BLaER1 treated with 17β-estradiol and CSF1 and Interleukin-3, amounts not matched to agents 10 nM and 100 nM (cell line): ENCODE data around the gene PCNX1.
"Not testable (repeated sequence)": the region's sequence is repeated elsewhere in the genome, so short reads cannot be mapped to it uniquely, and the experiment has no call there.

Experiments
- H3K27ac ChIP-seq, 11 experiments: shearing (Covaris generic); formaldehyde crosslinking; 2 replicates each; pipeline ENCODE4 v1.8.1; 2022
- H3K27me3 ChIP-seq, 11 experiments: shearing (Covaris generic); formaldehyde crosslinking; 2 replicates each; pipeline ENCODE4 v1.8.1; 2022
- H3K36me3 ChIP-seq, 11 experiments: shearing (Covaris generic); formaldehyde crosslinking; 2 replicates each; pipeline ENCODE4 v1.8.1; 2022
- H3K4me1 ChIP-seq, 10 experiments: shearing (Covaris generic); formaldehyde crosslinking; 2 replicates each; pipeline ENCODE4 v1.8.1; 2022
- H3K4me2 ChIP-seq, 11 experiments: shearing (Covaris generic); formaldehyde crosslinking; 2 replicates each; pipeline ENCODE4 v1.8.1; 2022
- H3K4me3 ChIP-seq, 10 experiments: shearing (Covaris generic); formaldehyde crosslinking; 2 replicates each; pipeline ENCODE4 v1.8.1; 2022
- H3K9ac ChIP-seq, 11 experiments: shearing (Covaris generic); formaldehyde crosslinking; 2 replicates each; pipeline ENCODE4 v1.8.1; 2022
- H3K9me3 ChIP-seq, 11 experiments: shearing (Covaris generic); formaldehyde crosslinking; replicated peaks in 1 of 11; 2 replicates each; pipeline ENCODE4 v1.8.1; 2022
- H4K20me1 ChIP-seq, 11 experiments: shearing (Covaris generic); formaldehyde crosslinking; 2 replicates each; pipeline ENCODE4 v1.8.1; 2022
- Cebpa-rat ChIP-seq, 11 experiments: shearing (Covaris generic); IDR thresholded peaks; 2 replicates each; pipeline ENCODE4 v1.8.1; 2022

Gene PCNX1

GRCh38 chr14:71011479-71011878 lies 104.2 kb downstream of the PCNX1 start:
- Histone ChIP-seq H3K4me1 (no peaks in the 10 kb centered on the region), H4K20me1 (peaks cover 0 to 9% (median 0%) of the 10 kb centered on the region in 11 experiments; a peak in 1 of 22 replicates), H3K27me3 (no peaks in the 10 kb centered on the region), H3K27ac (no peak overlapping the region), H3K9ac (no peak overlapping the region), H3K36me3 (peaks cover 38 to 63% (median 49%) of the 10 kb centered on the region in 11 experiments), H3K4me2 (no peak overlapping the region), H3K4me3 (no peak overlapping the region), H3K9me3 (no peaks in the 10 kb centered on the region)
- TF ChIP-seq Cebpa-rat (IDR thresholded peaks at IDR 0.05): no peak

- Histone ChIP-seq H3K4me1 (no peaks in the 10 kb centered on the region), H3K4me2 (no peak overlapping the region), H3K4me3 (no peak overlapping the region), H3K9ac (no peak overlapping the region), H4K20me1 (peaks cover 0 to 9% (median 0%) of the 10 kb centered on the region in 11 experiments; a peak in 1 of 22 replicates), H3K27me3 (no peaks in the 10 kb centered on the region), H3K9me3 (no peaks in the 10 kb centered on the region), H3K36me3 (peaks cover 42 to 73% (median 54%) of the 10 kb centered on the region in 11 experiments), H3K27ac (no peak overlapping the region)
- no peak for TF ChIP-seq Cebpa-rat (IDR thresholded peaks at IDR 0.05)
These were observed 105.6 kb downstream of the PCNX1 start for GRCh38 chr14:71012888-71013287.

DNA sequence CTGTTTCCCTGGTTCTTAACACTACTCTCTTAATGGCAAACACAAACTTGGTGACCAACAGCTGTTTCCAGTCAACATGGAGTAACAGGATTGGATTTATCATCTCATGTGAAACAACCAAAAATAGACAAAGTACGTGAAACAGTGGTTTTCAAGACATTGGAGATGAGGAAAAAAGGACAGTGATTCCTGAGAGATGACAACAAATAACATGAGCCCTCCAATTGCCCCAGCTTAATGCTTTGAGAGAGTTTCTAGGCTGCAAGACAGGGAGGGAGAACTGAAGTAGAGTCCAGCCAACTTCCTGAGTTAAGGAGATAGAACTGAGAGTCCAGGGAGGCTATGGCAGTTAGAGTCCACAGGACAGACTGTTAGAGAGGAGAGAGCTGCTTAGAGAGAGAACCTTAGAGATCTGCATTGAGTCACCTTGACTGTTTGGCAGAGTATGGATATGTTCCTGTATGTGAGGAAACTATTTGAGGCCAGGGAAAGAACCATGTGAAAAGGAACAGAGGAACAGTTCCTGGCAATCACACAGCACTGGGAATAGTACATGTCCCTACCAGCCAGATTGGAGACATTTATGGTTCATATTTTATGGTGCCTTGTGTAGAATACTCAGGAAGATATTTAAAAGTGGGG lies 106.4 kb downstream of the PCNX1 start:
- Histone ChIP-seq H3K4me3 (no peak overlapping the region), H3K27me3 (no peaks in the 10 kb centered on the region), H3K9ac (no peak overlapping the region), H4K20me1 (peaks cover 0 to 9% (median 0%) of the 10 kb centered on the region in 11 experiments; a peak in 1 of 22 replicates), H3K9me3 (no peaks in the 10 kb centered on the region), H3K27ac (no peak overlapping the region), H3K4me2 (no peak overlapping the region), H3K4me1 (no peaks in the 10 kb centered on the region), H3K36me3 (peaks cover 42 to 75% (median 56%) of the 10 kb centered on the region in 11 experiments)
- TF ChIP-seq Cebpa-rat (IDR thresholded peaks at IDR 0.05): no peak

DNA sequence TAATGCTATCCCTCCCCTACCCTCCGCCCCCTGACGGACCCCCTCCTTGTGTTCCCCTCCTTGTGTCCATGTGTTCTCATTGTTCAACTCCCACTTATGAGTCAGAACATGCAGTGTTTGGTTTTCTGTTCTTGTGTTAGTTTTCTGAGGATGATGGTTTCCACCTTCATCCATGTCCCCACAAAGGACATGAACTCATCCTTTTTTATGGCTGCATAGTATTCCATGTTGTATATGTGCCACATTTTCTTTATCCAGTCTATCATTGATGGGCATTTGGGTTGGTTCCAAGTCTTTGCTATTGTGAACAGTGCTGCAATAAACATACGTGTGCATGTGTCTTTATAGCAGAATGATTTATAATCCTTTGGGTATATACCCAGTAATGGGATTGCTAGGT lies 112.7 kb downstream of the PCNX1 start:
- Histone ChIP-seq H3K36me3 (peaks cover 37 to 90% (median 70%) of the 10 kb centered on the region in 11 experiments), H4K20me1 (peaks cover 0 to 19% (median 0%) of the 10 kb centered on the region in 11 experiments; a peak in 3 of 22 replicates), H3K9me3 (peaks cover 8 to 18% (median 13%) of the 10 kb centered on the region in 11 experiments; a peak in 20 of 22 replicates)
- not testable (repeated sequence) for H3K27ac ChIP-seq, H3K4me3 ChIP-seq, H3K4me1 ChIP-seq, H3K9ac ChIP-seq, H3K4me2 ChIP-seq, H3K27me3 ChIP-seq

DNA sequence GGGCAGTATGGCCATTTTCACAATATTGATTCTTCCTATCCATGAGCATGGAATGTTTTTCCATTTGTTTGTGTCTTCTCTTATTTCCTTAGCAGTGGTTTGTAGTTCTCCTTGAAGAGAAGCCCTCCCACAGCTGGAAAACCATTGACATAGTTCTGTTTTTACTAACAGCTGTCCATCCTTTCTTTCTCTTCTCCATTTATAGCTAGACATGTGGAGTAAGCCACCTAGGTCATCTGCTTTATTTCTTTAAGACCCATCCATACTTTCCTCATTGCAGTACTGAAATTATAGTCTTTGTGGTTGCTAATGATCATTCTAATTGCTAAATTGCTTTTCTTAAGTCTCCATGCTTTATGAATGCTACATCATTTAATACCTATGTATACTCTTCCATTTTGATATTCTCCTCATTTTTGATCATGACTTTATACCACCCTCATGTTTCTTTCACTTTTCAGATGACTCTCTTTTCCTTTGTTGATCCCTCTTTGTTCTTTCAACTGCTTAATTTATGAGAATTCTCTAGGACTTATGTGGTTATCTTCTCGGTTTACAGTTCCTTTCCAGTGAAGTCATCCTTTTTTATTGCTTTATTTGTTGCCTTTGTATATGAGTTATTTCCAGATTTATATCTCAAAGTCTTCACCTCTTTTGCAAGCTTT lies 114.2 kb downstream of the PCNX1 start:
- no peak overlapping the region for H3K9ac ChIP-seq
- no peak overlapping the region for H3K4me2 ChIP-seq
- H4K20me1 ChIP-seq: peaks cover 0 to 26% (median 0%) of the 10 kb centered on the region in 11 experiments; a peak in 3 of 22 replicates
- H3K36me3 ChIP-seq: peaks cover 41 to 88% (median 66%) of the 10 kb centered on the region in 11 experiments
- H3K27ac ChIP-seq: no peak overlapping the region
- 0 out of 20 replicates have a peak, but pooled peaks cover 0 to 4% (median 0%) of the 10 kb centered on the region in 10 experiments for H3K4me1 ChIP-seq
- TF ChIP-seq Cebpa-rat (IDR thresholded peaks at IDR 0.05): no peak
- peaks cover 8 to 18% (median 13%) of the 10 kb centered on the region in 11 experiments; a peak in 20 of 22 replicates for H3K9me3 ChIP-seq
- H3K27me3 ChIP-seq: no peaks in the 10 kb centered on the region
- no peak overlapping the region for H3K4me3 ChIP-seq

DNA sequence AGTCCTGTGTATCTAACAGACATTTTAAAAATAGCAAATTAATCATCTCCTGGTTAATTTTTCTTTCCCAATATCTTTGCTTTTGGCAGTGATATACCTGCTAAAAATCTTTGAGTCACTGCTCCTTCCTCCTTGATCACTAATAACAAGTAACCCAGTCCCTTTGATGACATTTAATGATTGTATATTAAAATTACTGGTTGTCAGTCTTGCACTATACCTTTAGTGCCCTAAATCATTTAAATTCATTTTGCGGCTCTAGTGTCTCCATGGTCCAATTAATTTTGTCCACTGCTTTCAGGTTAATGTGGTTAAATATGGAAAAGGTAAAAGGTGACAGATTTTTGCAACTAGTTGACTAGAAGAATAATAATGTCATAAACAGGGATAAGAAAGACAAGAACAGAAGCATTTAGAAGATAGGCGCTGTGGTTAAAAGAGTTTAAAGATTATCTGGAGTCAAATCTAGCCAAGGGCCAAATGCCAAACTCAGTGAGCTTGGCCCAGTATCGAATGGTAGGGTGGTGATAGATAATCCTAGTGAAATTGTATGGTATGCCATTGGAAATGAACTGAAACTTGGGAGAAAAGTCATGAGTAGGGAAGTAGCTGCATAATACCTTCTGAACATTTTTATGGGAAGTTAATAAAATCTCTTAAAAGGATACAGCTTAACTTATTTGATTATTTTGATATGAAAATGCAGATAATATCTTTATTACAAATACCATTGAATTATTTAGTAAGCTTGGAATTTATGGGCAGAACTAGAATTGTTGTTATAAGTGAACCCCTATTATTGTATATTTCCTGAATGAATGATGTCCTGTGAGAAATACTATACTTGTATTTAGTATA lies 115.0 kb downstream of the PCNX1 start:
- Histone ChIP-seq H3K27me3 (no peaks in the 10 kb centered on the region), H3K4me1 (0 out of 20 replicates have a peak, but pooled peaks cover 0 to 4% (median 0%) of the 10 kb centered on the region in 10 experiments), H3K9ac (no peak overlapping the region), H3K4me3 (no peak overlapping the region), H3K4me2 (no peak overlapping the region), H4K20me1 (peaks cover 0 to 26% (median 0%) of the 10 kb centered on the region in 11 experiments; a peak in 3 of 22 replicates), H3K36me3 (peaks cover 37 to 88% (median 65%) of the 10 kb centered on the region in 11 experiments), H3K9me3 (peaks cover 8 to 18% (median 13%) of the 10 kb centered on the region in 11 experiments; a peak in 20 of 22 replicates), H3K27ac (no peak overlapping the region)
- no peak for TF ChIP-seq Cebpa-rat (IDR thresholded peaks at IDR 0.05)

DNA sequence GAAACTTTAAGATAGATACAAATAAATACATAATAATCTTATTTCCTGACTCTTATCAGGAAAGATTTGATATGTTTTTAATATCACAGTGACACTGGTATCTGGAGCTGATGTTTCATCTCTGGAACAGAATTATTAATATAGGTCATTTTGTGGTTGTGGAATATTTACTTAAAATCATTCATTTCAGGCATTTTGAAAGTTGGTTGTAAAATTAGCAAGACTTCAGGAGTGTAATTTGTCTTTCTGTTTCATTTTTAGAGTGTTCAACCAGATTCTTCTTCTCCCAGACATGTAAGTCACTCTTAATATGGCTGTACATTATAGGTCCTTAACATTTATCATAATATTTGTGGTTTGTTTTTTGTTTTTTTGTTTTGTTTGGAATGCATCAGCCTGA lies 115.7 kb downstream of the PCNX1 start:
- peaks cover 0 to 26% (median 0%) of the 10 kb centered on the region in 11 experiments; a peak in 3 of 22 replicates for H4K20me1 ChIP-seq
- no peak overlapping the region for H3K4me2 ChIP-seq

DNA sequence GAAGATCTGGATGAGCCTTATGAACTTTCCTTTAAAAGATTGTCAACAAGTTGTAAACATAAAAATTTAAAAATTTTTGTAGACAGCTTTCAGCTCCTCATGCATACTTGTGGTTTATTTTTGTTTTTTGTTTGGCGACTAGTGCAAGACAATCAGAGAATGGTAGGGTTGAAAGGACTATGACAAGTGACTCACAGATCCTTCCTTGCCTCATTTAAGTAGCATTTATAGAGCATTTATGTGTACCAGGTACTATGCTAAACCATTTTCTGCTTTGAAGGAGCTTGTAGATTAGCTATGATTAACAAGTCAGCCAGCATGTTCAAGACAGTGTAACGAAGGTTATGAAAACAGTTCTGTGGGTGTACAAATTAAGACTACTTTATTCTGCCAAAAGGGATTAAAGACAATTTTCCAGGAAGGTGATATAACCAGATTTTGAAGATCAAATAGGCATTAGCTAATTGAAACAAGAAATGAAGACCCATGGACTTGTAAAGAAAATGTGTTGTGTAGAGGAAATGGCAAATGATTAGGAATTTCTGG lies 122.0 kb downstream of the PCNX1 start:
- Histone ChIP-seq H3K4me3 (no peak overlapping the region), H3K4me1 (no peaks in the 10 kb centered on the region), H3K9me3 (no peaks in the 10 kb centered on the region), H4K20me1 (peaks cover 0 to 22% (median 0%) of the 10 kb centered on the region in 11 experiments; a peak in 3 of 22 replicates), H3K36me3 (peaks cover 51 to 98% (median 79%) of the 10 kb centered on the region in 11 experiments), H3K27me3 (no peaks in the 10 kb centered on the region), H3K27ac (no peak overlapping the region), H3K9ac (no peak overlapping the region), H3K4me2 (no peak overlapping the region)
- no peak for TF ChIP-seq Cebpa-rat (IDR thresholded peaks at IDR 0.05)

More for the DNA sequence above, 115.7 kb downstream of the PCNX1 start:
- TF ChIP-seq Cebpa-rat (IDR thresholded peaks at IDR 0.05): no peak
- H3K4me3 ChIP-seq: no peak overlapping the region
- no peak overlapping the region for H3K27ac ChIP-seq
- H3K9ac ChIP-seq: no peak overlapping the region
- H3K27me3 ChIP-seq: no peaks in the 10 kb centered on the region
- H3K36me3 ChIP-seq: peaks cover 37 to 89% (median 63%) of the 10 kb centered on the region in 11 experiments
- H3K4me1 ChIP-seq: 0 out of 20 replicates have a peak, but pooled peaks cover 0 to 4% (median 0%) of the 10 kb centered on the region in 10 experiments
- H3K9me3 ChIP-seq: peaks cover 8 to 18% (median 13%) of the 10 kb centered on the region in 11 experiments; a peak in 20 of 22 replicates
